ENCODE measurements around the gene ENPP7.

The ENPP7 gene

DNA sequence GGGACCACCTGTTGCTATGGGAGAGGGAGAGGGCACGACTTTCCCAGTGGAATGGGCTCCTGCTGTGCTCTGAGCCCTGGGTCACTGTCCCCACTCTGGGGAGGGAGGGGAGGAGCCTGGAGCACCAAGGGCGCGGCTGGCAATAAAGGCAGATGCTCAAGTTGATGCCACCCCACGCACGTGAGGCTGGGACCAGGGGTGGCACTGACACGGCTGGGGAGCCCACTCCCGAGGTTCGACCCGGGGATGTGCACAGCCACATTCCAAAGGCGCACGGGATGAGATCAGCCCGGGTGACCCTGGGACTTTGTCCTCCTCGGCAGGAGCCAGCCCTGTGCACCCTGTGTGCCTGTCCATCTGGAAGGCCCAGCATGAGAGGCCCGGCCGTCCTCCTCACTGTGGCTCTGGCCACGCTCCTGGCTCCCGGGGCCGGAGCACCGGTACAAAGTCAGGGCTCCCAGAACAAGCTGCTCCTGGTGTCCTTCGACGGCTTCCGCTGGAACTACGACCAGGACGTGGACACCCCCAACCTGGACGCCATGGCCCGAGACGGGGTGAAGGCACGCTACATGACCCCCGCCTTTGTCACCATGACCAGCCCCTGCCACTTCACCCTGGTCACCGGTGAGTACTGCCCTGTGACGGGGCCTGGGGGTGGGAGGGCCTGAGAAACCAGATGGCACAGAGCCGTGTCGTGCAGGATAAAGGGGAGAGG is at the start of gene ENPP7:
ENPP7 (plus strand) TSS at position 175 of the 715 bp plus-strand sequence; CDS start at position 372, 197 bp downstream.
- H3K27ac ChIP-seq, result no peak within 1 kb of the TSS
- TF ChIP-seq, protein P1, sequence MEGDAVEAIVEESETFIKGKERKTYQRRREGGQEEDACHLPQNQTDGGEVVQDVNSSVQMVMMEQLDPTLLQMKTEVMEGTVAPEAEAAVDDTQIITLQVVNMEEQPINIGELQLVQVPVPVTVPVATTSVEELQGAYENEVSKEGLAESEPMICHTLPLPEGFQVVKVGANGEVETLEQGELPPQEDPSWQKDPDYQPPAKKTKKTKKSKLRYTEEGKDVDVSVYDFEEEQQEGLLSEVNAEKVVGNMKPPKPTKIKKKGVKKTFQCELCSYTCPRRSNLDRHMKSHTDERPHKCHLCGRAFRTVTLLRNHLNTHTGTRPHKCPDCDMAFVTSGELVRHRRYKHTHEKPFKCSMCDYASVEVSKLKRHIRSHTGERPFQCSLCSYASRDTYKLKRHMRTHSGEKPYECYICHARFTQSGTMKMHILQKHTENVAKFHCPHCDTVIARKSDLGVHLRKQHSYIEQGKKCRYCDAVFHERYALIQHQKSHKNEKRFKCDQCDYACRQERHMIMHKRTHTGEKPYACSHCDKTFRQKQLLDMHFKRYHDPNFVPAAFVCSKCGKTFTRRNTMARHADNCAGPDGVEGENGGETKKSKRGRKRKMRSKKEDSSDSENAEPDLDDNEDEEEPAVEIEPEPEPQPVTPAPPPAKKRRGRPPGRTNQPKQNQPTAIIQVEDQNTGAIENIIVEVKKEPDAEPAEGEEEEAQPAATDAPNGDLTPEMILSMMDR (IDR thresholded peaks at IDR 0.05; ENCODE audit: low read depth, low read length), result no peak
- no peaks in the 10 kb centered on the region for H3K27me3 ChIP-seq (ENCODE audit: insufficient read depth, low read depth, severe bottlenecking)
- no peak for DNase-seq
- H3K4me3 ChIP-seq (ENCODE audit: low read depth, low read length), result no peak within 1 kb of the TSS
- no peaks in the 10 kb centered on the region for H3K36me3 ChIP-seq
- no peaks in the 10 kb centered on the region for H3K9me3 ChIP-seq (ENCODE audit: severe bottlenecking)

- Histone ChIP-seq H3K9me3 (ENCODE audit: severe bottlenecking) (peaks cover 3% of the 10 kb centered on the region), H3K27ac (no peak overlapping the region), H3K27me3 (ENCODE audit: insufficient read depth, low read depth, severe bottlenecking) (no peaks in the 10 kb centered on the region), H3K4me3 (ENCODE audit: low read depth, low read length) (no peak overlapping the region), H3K36me3 (no peaks in the 10 kb centered on the region)
- TF ChIP-seq, protein P1 (IDR thresholded peaks at IDR 0.05; ENCODE audit: low read depth, low read length), result peak; percentile 56
- no peak for DNase-seq
These were observed 49.6 kb upstream of the ENPP7 start for GRCh38 chr17:79681101-79681621.

DNA sequence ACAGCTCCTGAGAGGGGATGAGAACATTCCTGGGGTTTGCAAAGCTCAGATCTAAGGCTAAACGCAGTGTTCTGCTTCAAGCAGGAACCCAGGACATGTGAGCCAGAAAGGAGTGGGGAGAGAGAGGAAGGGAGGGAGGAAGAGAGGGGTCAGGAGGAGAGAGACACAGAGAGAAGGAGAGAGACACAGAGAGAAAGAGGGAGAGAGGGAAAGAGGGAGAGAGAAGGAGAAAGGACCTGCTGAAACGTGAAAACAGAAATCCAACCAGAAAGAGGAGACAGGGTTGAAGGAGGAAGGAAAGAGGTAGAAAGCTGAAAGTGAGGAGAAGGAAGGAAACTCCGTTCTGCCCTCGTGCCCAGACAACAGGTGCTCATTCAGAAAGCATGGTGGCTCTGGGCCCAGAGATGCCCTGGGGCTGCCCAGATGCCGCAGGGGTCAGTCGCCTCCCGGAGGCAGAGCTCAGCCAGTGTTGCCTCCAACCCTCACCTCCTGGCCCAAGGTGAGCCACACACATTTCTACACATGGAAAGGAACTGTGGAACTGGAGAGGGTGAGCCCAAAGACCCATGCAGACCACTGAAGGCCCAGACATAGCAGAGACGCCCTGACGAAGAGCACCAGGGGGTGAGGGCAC is 49.0 kb upstream of the ENPP7 start:
- H3K36me3 ChIP-seq, result no peaks in the 10 kb centered on the region
- TF ChIP-seq, protein P1 (IDR thresholded peaks at IDR 0.05; ENCODE audit: low read depth, low read length), result peak; percentile 58
- no peaks in the 10 kb centered on the region for H3K27me3 ChIP-seq (ENCODE audit: insufficient read depth, low read depth, severe bottlenecking)
- DNase-seq, result no peak
- peaks cover 3% of the 10 kb centered on the region for H3K9me3 ChIP-seq (ENCODE audit: severe bottlenecking)
- no peak overlapping the region for H3K27ac ChIP-seq
- no peak overlapping the region for H3K4me3 ChIP-seq (ENCODE audit: low read depth, low read length)

DNA sequence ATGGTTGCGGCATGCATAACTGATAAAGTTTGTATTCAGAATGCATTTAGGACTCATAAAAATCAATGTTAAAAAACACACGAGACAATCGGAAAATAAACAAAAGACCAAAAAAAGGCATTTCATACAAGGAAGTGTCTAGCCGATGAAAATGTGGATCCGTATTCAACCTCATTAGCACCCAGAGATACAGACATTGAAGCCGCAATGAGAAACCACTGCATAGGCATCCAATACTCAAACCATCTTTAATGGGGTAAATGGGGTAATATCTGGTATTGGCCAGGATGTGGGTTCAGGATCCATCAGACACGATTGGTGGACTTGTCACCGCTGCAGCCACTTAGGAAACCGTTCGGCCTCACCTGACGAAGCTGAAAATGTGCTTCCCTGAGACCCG is 47.4 kb upstream of the ENPP7 start:
- no peak overlapping the region for H3K27ac ChIP-seq
- no peaks in the 10 kb centered on the region for H3K27me3 ChIP-seq (ENCODE audit: insufficient read depth, low read depth, severe bottlenecking)
- peaks cover 3% of the 10 kb centered on the region for H3K9me3 ChIP-seq (ENCODE audit: severe bottlenecking)
- TF ChIP-seq, protein P1 (IDR thresholded peaks at IDR 0.05; ENCODE audit: low read depth, low read length), result no peak
- no peak for DNase-seq
- H3K36me3 ChIP-seq, result no peaks in the 10 kb centered on the region
- no peak overlapping the region for H3K4me3 ChIP-seq (ENCODE audit: low read depth, low read length)

- H3K9me3 ChIP-seq (ENCODE audit: severe bottlenecking), result peaks cover 3% of the 10 kb centered on the region
- H3K27ac ChIP-seq, result no peak overlapping the region
These were observed 46.4 kb upstream of the ENPP7 start for GRCh38 chr17:79684132-79684985.

More at GRCh38 chr17:79684132-79684985, 46.4 kb upstream of the ENPP7 start:
- Histone ChIP-seq H3K4me3 (ENCODE audit: low read depth, low read length) (no peak overlapping the region), H3K27me3 (ENCODE audit: insufficient read depth, low read depth, severe bottlenecking) (no peaks in the 10 kb centered on the region), H3K36me3 (no peaks in the 10 kb centered on the region)
- DNase-seq, result no peak
- TF ChIP-seq, protein P1 (IDR thresholded peaks at IDR 0.05; ENCODE audit: low read depth, low read length), result no peak

Measured in WERI-Rb-1 (cell line).